ENCODE measurements around the gene TCF7L1. TPM values are rescaled to one million over a fixed set of nuclear protein-coding genes. Genes with fewer than 3 reads are reported as not detected.
A peak's percentile ranks its signal among the peaks of the same experiment; 100 is the strongest.

Gene TCF7L1
- total and polyA plus RNA-seq, 9 of the 15 experiments (the other 6 are each of a cell fraction or from before 2014, with no cell fraction given), result 0.03 to 0.11 (median 0.07) TPM; not detected in 5

GRCh38 chr2:85266146-85267041, 133.2 kb downstream of the TCF7L1 start:
- ChIA-PET CTCF (ENCODE audit: low intra/inter-chr PET ratio) (interaction anchor here (0.7 to 3.3 kb wide), 5 partner anchors 19 to 285 kb away, joined by 3 to 26 read pairs (median 5); no protein-coding TSS in a partner anchor), POLR2A (interaction anchor here (0.7 to 1.0 kb wide), 2 partner anchors 9 to 20 kb away, joined by 3 read pairs; no protein-coding TSS in a partner anchor)
- DNase-seq (ENCODE audit: extremely low read depth in 1 of 4, low spot score in 3 of 4), result peak; percentile 77 to 87 (median 86)
- TF ChIP-seq, protein P1, sequence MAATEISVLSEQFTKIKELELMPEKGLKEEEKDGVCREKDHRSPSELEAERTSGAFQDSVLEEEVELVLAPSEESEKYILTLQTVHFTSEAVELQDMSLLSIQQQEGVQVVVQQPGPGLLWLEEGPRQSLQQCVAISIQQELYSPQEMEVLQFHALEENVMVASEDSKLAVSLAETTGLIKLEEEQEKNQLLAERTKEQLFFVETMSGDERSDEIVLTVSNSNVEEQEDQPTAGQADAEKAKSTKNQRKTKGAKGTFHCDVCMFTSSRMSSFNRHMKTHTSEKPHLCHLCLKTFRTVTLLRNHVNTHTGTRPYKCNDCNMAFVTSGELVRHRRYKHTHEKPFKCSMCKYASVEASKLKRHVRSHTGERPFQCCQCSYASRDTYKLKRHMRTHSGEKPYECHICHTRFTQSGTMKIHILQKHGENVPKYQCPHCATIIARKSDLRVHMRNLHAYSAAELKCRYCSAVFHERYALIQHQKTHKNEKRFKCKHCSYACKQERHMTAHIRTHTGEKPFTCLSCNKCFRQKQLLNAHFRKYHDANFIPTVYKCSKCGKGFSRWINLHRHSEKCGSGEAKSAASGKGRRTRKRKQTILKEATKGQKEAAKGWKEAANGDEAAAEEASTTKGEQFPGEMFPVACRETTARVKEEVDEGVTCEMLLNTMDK (IDR thresholded peaks at IDR 0.05; ENCODE audit: borderline replicate concordance, insufficient read depth, low read depth, low read length, poor library complexity, severe bottlenecking), result peak; percentile 43
- TF ChIP-seq SETDB1 (IDR thresholded peaks at IDR 0.05; ENCODE audit: low read length) (no peak), CTCF (IDR thresholded peaks at IDR 0.05 in 2 of 3, conservative IDR thresholded peaks at IDR 0.05 in 1 of 3; ENCODE audit: insufficient read depth in 2 of 3, low read depth in 1 of 3, low read length in 3 of 3) (peak; percentile 84 to 97 (median 89)), ZNF695 (CRISPR knock-in tag; IDR thresholded peaks at IDR 0.05) (no peak), SMC3 (conservative IDR thresholded peaks at IDR 0.05; ENCODE audit: insufficient read depth, low read depth, low read length) (peak; percentile 78), RBM25 (IDR thresholded peaks at IDR 0.05; ENCODE audit: low read depth, low read length, severe bottlenecking) (no peak), NR2C1 (IDR thresholded peaks at IDR 0.05) (no peak), NR2C1 (tag; IDR thresholded peaks at IDR 0.05) (no peak), JUND (IDR thresholded peaks at IDR 0.05; ENCODE audit: borderline replicate concordance, low read depth, low read length) (0 out of 2 replicates have a peak, but pooled peaks have one; percentile 23), JUND (tag; IDR thresholded peaks at IDR 0.05; ENCODE audit: borderline replicate concordance, low read depth, low read length) (no peak), ILK (tag; IDR thresholded peaks at IDR 0.05; ENCODE audit: borderline replicate concordance, low read depth) (no peak), MLLT1 (IDR thresholded peaks at IDR 0.05) (no peak), POU5F1 (IDR thresholded peaks at IDR 0.05; ENCODE audit: borderline replicate concordance, low read depth, low read length, partially characterized antibody) (no peak), PCBP1 (IDR thresholded peaks at IDR 0.05; ENCODE audit: low read depth, low read length, poor library complexity, severe bottlenecking) (no peak), BRD9 (IDR thresholded peaks at IDR 0.05; ENCODE audit: low read depth, partially characterized antibody) (no peak)

More at GRCh38 chr2:85266146-85267041, 133.2 kb downstream of the TCF7L1 start:
- ATAC-seq (peak; percentile 97), FAIRE-seq (peak; percentile 89)
- no peaks in the 10 kb centered on the region for H3K36me3 ChIP-seq (ENCODE audit: control insufficient read depth, insufficient read depth, low read length)
- no peaks in the 10 kb centered on the region for H4K20me1 ChIP-seq (replicated peaks; ENCODE audit: control insufficient read depth, insufficient read depth, low read length)
- H3K9me3 ChIP-seq (replicated peaks; ENCODE audit: control insufficient read depth, insufficient read depth, low read depth, low read length), result no peaks in the 10 kb centered on the region
- H3K27me3 ChIP-seq (ENCODE audit: control insufficient read depth in 2 of 2, insufficient read depth in 2 of 2, low read length in 2 of 2), result peaks cover 29 to 49% of the 10 kb centered on the region in 2 experiments; a peak in 4 of 5 replicates
- no peak overlapping the region for H3K27ac ChIP-seq (ENCODE audit: extremely low read depth, low read depth, low read length)
- H3K79me2 ChIP-seq (ENCODE audit: control insufficient read depth, insufficient read depth, low read length), result no peaks in the 10 kb centered on the region
- WGBS (ENCODE audit: insufficient coverage, low coverage, missing lambda C conversion rate), result 17% methylated on average over 7 of the region's 7 CpGs
- H3K9ac ChIP-seq (ENCODE audit: insufficient read depth in 1 of 2, low read depth in 2 of 2, low read length in 2 of 2), result no peak overlapping the region
- H3K4me1 ChIP-seq (replicated peaks in 1 of 2; ENCODE audit: control insufficient read depth in 2 of 2, insufficient read depth in 2 of 2, low read length in 2 of 2), result no peaks in the 10 kb centered on the region
- intact Hi-C loops (cut with micrococcal nuclease) (loop anchor here (1.0 kb wide), 2 partner anchors 19 to 32 kb away; no protein-coding TSS in a partner anchor), in situ Hi-C loops (cut with MboI) (no loop called here)
- H2AFZ ChIP-seq (ENCODE audit: low read depth, low read length), result no peak overlapping the region
- H3K4me2 ChIP-seq (ENCODE audit: insufficient read depth, low read length), result no peak overlapping the region
- H3K9me1 ChIP-seq (ENCODE audit: control insufficient read depth, insufficient read depth, low read length), result no peaks in the 10 kb centered on the region
- H3K4me3 ChIP-seq, result no peak overlapping the region
- no TSS peak for BruUV-seq (replicated peaks)

All from K562 (cell line).